ENCODE measurements around the gene RAB11FIP3. TPM values are rescaled to one million over a fixed set of nuclear protein-coding genes. Genes with fewer than 3 reads are reported as not detected.

The RAB11FIP3 gene
- total and polyA plus RNA-seq, 9 of the 15 experiments (the other 6 are each of a cell fraction or from before 2014, with no cell fraction given) = 0.46 to 13.1 (median 4.3) TPM

DNA sequence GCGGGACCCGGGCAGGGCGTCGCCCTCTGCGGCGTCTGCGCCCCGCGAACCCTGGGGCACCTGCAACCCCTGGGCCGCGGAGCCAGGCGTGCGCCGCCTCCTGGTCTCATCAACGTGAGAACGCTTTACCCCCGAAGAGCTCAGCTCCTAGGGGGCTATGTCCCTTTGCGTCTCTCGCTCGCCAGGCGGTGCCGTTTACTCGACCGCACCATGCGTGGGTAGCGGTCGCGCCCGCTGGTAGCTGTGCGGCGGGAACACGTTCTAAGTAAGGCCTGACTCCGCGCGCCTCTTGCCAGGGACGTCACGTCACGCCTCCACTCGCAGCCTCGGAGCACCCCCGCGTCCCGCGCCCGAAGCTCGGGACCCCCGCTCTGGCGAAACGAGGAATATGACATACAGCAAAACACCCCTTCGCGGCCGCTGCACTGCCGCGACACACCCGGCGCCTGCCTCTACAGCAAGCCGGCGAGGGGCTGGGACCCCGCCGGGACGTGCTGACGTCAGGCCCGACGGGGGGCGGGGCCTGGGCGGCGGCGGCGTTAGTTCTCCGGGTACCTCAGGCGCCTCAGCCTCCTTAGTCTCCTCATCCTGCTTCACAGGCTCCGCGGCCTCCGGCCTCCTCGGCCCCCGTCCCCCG, at the start of gene RAB11FIP3 (continued):
- TF ChIP-seq, protein P1, sequence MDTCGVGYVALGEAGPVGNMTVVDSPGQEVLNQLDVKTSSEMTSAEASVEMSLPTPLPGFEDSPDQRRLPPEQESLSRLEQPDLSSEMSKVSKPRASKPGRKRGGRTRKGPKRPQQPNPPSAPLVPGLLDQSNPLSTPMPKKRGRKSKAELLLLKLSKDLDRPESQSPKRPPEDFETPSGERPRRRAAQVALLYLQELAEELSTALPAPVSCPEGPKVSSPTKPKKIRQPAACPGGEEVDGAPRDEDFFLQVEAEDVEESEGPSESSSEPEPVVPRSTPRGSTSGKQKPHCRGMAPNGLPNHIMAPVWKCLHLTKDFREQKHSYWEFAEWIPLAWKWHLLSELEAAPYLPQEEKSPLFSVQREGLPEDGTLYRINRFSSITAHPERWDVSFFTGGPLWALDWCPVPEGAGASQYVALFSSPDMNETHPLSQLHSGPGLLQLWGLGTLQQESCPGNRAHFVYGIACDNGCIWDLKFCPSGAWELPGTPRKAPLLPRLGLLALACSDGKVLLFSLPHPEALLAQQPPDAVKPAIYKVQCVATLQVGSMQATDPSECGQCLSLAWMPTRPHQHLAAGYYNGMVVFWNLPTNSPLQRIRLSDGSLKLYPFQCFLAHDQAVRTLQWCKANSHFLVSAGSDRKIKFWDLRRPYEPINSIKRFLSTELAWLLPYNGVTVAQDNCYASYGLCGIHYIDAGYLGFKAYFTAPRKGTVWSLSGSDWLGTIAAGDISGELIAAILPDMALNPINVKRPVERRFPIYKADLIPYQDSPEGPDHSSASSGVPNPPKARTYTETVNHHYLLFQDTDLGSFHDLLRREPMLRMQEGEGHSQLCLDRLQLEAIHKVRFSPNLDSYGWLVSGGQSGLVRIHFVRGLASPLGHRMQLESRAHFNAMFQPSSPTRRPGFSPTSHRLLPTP (IDR thresholded peaks at IDR 0.05; ENCODE audit: borderline replicate concordance, extremely low read depth, insufficient read length) = no peak
- TF ChIP-seq TRIM28 (IDR thresholded peaks at IDR 0.05) (no peak), POLR2G (IDR thresholded peaks at IDR 0.05; ENCODE audit: low read depth, low read length) (peak; percentile 85), SOX6 (IDR thresholded peaks at IDR 0.05) (no peak), ZNF445 (CRISPR knock-in tag; IDR thresholded peaks at IDR 0.05; ENCODE audit: low read depth) (no peak), ZNF174 (CRISPR knock-in tag; IDR thresholded peaks at IDR 0.05) (no peak), TBL1XR1 (IDR thresholded peaks at IDR 0.05; ENCODE audit: low read length in 2 of 2) (no peak), HDAC1 (IDR thresholded peaks at IDR 0.05) (peak in 1 of 2 experiments; percentile 62; a peak in 1 of 4 replicates), HMGN3 (IDR thresholded peaks at IDR 0.05; ENCODE audit: borderline replicate concordance, extremely low read depth, insufficient read length, low read depth, low read length) (peak; percentile 92), CEBPG (CRISPR knock-in tag; IDR thresholded peaks at IDR 0.05) (peak; percentile 35; the same call in 1 of the 2 replicates), CEBPG (tag; conservative IDR thresholded peaks at IDR 0.05 in 1 of 2, IDR thresholded peaks at IDR 0.05 in 1 of 2) (no peak), OTX1 (CRISPR knock-in tag; IDR thresholded peaks at IDR 0.05) (no peak), U2AF1 (optimal IDR thresholded peaks at IDR 0.05; ENCODE audit: low read depth, low read length) (peak; percentile 40), LCOR (CRISPR knock-in tag; IDR thresholded peaks at IDR 0.05) (0 out of 2 replicates have a peak, but pooled peaks have one; percentile 23), MEF2D (tag; conservative IDR thresholded peaks at IDR 0.05; ENCODE audit: low read depth) (no peak)
- TF ChIP-seq, protein P2, sequence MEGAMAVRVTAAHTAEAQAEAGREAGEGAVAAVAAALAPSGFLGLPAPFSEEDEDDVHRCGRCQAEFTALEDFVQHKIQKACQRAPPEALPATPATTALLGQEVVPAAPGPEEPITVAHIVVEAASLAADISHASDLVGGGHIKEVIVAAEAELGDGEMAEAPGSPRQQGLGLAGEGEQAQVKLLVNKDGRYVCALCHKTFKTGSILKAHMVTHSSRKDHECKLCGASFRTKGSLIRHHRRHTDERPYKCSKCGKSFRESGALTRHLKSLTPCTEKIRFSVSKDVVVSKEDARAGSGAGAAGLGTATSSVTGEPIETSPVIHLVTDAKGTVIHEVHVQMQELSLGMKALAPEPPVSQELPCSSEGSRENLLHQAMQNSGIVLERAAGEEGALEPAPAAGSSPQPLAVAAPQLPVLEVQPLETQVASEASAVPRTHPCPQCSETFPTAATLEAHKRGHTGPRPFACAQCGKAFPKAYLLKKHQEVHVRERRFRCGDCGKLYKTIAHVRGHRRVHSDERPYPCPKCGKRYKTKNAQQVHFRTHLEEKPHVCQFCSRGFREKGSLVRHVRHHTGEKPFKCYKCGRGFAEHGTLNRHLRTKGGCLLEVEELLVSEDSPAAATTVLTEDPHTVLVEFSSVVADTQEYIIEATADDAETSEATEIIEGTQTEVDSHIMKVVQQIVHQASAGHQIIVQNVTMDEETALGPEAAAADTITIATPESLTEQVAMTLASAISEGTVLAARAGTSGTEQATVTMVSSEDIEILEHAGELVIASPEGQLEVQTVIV (CRISPR knock-in tag; IDR thresholded peaks at IDR 0.05; ENCODE audit: borderline replicate concordance) = no peak
- TF ChIP-seq, protein P3, sequence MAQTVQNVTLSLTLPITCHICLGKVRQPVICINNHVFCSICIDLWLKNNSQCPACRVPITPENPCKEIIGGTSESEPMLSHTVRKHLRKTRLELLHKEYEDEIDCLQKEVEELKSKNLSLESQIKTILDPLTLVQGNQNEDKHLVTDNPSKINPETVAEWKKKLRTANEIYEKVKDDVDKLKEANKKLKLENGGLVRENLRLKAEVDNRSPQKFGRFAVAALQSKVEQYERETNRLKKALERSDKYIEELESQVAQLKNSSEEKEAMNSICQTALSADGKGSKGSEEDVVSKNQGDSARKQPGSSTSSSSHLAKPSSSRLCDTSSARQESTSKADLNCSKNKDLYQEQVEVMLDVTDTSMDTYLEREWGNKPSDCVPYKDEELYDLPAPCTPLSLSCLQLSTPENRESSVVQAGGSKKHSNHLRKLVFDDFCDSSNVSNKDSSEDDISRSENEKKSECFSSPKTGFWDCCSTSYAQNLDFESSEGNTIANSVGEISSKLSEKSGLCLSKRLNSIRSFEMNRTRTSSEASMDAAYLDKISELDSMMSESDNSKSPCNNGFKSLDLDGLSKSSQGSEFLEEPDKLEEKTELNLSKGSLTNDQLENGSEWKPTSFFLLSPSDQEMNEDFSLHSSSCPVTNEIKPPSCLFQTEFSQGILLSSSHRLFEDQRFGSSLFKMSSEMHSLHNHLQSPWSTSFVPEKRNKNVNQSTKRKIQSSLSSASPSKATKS (CRISPR knock-in tag; IDR thresholded peaks at IDR 0.05) = no peak
- TF ChIP-seq, protein P4, sequence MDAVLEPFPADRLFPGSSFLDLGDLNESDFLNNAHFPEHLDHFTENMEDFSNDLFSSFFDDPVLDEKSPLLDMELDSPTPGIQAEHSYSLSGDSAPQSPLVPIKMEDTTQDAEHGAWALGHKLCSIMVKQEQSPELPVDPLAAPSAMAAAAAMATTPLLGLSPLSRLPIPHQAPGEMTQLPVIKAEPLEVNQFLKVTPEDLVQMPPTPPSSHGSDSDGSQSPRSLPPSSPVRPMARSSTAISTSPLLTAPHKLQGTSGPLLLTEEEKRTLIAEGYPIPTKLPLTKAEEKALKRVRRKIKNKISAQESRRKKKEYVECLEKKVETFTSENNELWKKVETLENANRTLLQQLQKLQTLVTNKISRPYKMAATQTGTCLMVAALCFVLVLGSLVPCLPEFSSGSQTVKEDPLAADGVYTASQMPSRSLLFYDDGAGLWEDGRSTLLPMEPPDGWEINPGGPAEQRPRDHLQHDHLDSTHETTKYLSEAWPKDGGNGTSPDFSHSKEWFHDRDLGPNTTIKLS (IDR thresholded peaks at IDR 0.05; ENCODE audit: borderline replicate concordance, low read depth) = peak; percentile 56; the same call in 1 of the 2 replicates

Measured in K562 (cell line).